ENCODE data around the gene TECPR1.

The TECPR1 gene

GRCh38 chr7:98280296-98280695, 28.3 kb upstream of the TECPR1 start:
- peaks cover 18% of the 10 kb centered on the region; the same call in 1 of the 2 replicates for H3K4me1 ChIP-seq (ENCODE audit: insufficient read depth, low read length)
- H3K9ac ChIP-seq (ENCODE audit: low read depth, low read length) = peak overlapping the region; percentile 96
- H3K36me3 ChIP-seq (ENCODE audit: insufficient read depth, low read length) = peaks cover 4% of the 10 kb centered on the region; the same call in 1 of the 2 replicates
- no peaks in the 10 kb centered on the region for H3K9me3 ChIP-seq (ENCODE audit: control insufficient read depth, insufficient read depth, low read length)

GRCh38 chr7:98278936-98279335, 26.9 kb upstream of the TECPR1 start:
- no peaks in the 10 kb centered on the region for H3K9me3 ChIP-seq (ENCODE audit: control insufficient read depth, insufficient read depth, low read length)
- H3K9ac ChIP-seq (ENCODE audit: low read depth, low read length) = no peak overlapping the region
- peaks cover 4% of the 10 kb centered on the region; the same call in 1 of the 2 replicates for H3K36me3 ChIP-seq (ENCODE audit: insufficient read depth, low read length)
- H3K4me1 ChIP-seq (ENCODE audit: insufficient read depth, low read length) = peaks cover 13% of the 10 kb centered on the region; the same call in 1 of the 2 replicates

- H3K9me3 ChIP-seq (ENCODE audit: control insufficient read depth, insufficient read depth, low read length) = no peaks in the 10 kb centered on the region
Observed at GRCh38 chr7:98278408-98278807, 26.4 kb upstream of the TECPR1 start.

GRCh38 chr7:98276241-98276761, 24.3 kb upstream of the TECPR1 start:
- Histone ChIP-seq H3K4me1 (ENCODE audit: insufficient read depth, low read length) (no peaks in the 10 kb centered on the region), H3K36me3 (ENCODE audit: insufficient read depth, low read length) (no peaks in the 10 kb centered on the region), H3K9ac (ENCODE audit: low read depth, low read length) (no peak overlapping the region)

More at GRCh38 chr7:98278408-98278807, 26.4 kb upstream of the TECPR1 start:
- Histone ChIP-seq H3K9ac (ENCODE audit: low read depth, low read length) (no peak overlapping the region), H3K4me1 (ENCODE audit: insufficient read depth, low read length) (peaks cover 9% of the 10 kb centered on the region; the same call in 1 of the 2 replicates), H3K36me3 (ENCODE audit: insufficient read depth, low read length) (0 out of 2 replicates have a peak, but pooled peaks cover 4% of the 10 kb centered on the region)

GRCh38 chr7:98267303-98267702, 15.3 kb upstream of the TECPR1 start:
- Histone ChIP-seq H3K4me1 (ENCODE audit: insufficient read depth, low read length) (peaks cover 3% of the 10 kb centered on the region; the same call in 1 of the 2 replicates), H3K36me3 (ENCODE audit: insufficient read depth, low read length) (no peaks in the 10 kb centered on the region), H3K9me3 (ENCODE audit: control insufficient read depth, insufficient read depth, low read length) (no peaks in the 10 kb centered on the region), H3K9ac (ENCODE audit: low read depth, low read length) (no peak overlapping the region)

More at GRCh38 chr7:98276241-98276761, 24.3 kb upstream of the TECPR1 start:
- no peaks in the 10 kb centered on the region for H3K9me3 ChIP-seq (ENCODE audit: control insufficient read depth, insufficient read depth, low read length)

- Histone ChIP-seq H3K4me1 (ENCODE audit: insufficient read depth, low read length) (peaks cover 3% of the 10 kb centered on the region; the same call in 1 of the 2 replicates), H3K9me3 (ENCODE audit: control insufficient read depth, insufficient read depth, low read length) (no peaks in the 10 kb centered on the region), H3K36me3 (ENCODE audit: insufficient read depth, low read length) (no peaks in the 10 kb centered on the region), H3K9ac (ENCODE audit: low read depth, low read length) (no peak overlapping the region)
Observed at GRCh38 chr7:98266840-98267239, 14.8 kb upstream of the TECPR1 start.

GRCh38 chr7:98265841-98266271, 13.8 kb upstream of the TECPR1 start:
- H3K9ac ChIP-seq (ENCODE audit: low read depth, low read length) = no peak overlapping the region
- H3K36me3 ChIP-seq (ENCODE audit: insufficient read depth, low read length) = no peaks in the 10 kb centered on the region
- peaks cover 3% of the 10 kb centered on the region; the same call in 1 of the 2 replicates for H3K4me1 ChIP-seq (ENCODE audit: insufficient read depth, low read length)
- no peaks in the 10 kb centered on the region for H3K9me3 ChIP-seq (ENCODE audit: control insufficient read depth, insufficient read depth, low read length)

- 0 out of 2 replicates have a peak, but pooled peaks cover 3% of the 10 kb centered on the region for H3K36me3 ChIP-seq (ENCODE audit: insufficient read depth, low read length)
- no peaks in the 10 kb centered on the region for H3K4me1 ChIP-seq (ENCODE audit: insufficient read depth, low read length)
- H3K9ac ChIP-seq (ENCODE audit: low read depth, low read length) = no peak overlapping the region
- H3K9me3 ChIP-seq (ENCODE audit: control insufficient read depth, insufficient read depth, low read length) = no peaks in the 10 kb centered on the region
Observed at GRCh38 chr7:98257701-98258100, 5.7 kb upstream of the TECPR1 start.

GRCh38 chr7:98256431-98256830, 4.4 kb upstream of the TECPR1 start:
- H3K4me1 ChIP-seq (ENCODE audit: insufficient read depth, low read length) = no peaks in the 10 kb centered on the region
- H3K36me3 ChIP-seq (ENCODE audit: insufficient read depth, low read length) = 0 out of 2 replicates have a peak, but pooled peaks cover 3% of the 10 kb centered on the region
- no peaks in the 10 kb centered on the region for H3K9me3 ChIP-seq (ENCODE audit: control insufficient read depth, insufficient read depth, low read length)
- H3K9ac ChIP-seq (ENCODE audit: low read depth, low read length) = no peak overlapping the region

GRCh38 chr7:98254951-98255610, 3.0 kb upstream of the TECPR1 start:
- H3K36me3 ChIP-seq (ENCODE audit: insufficient read depth, low read length) = no peaks in the 10 kb centered on the region

GRCh38 chr7:98254516-98254915, 2.5 kb upstream of the TECPR1 start:
- H3K36me3 ChIP-seq (ENCODE audit: insufficient read depth, low read length) = no peaks in the 10 kb centered on the region
- H3K9ac ChIP-seq (ENCODE audit: low read depth, low read length) = no peak overlapping the region
- H3K9me3 ChIP-seq (ENCODE audit: control insufficient read depth, insufficient read depth, low read length) = no peaks in the 10 kb centered on the region
- H3K4me1 ChIP-seq (ENCODE audit: insufficient read depth, low read length) = no peaks in the 10 kb centered on the region; the same call in 1 of the 2 replicates

More at GRCh38 chr7:98254951-98255610, 3.0 kb upstream of the TECPR1 start:
- Histone ChIP-seq H3K4me1 (ENCODE audit: insufficient read depth, low read length) (no peaks in the 10 kb centered on the region; the same call in 1 of the 2 replicates), H3K9me3 (ENCODE audit: control insufficient read depth, insufficient read depth, low read length) (no peaks in the 10 kb centered on the region), H3K9ac (ENCODE audit: low read depth, low read length) (no peak overlapping the region)

GRCh38 chr7:98252425-98253054, 508 bp upstream of the TECPR1 start:
- Histone ChIP-seq H3K36me3 (ENCODE audit: insufficient read depth, low read length) (no peaks in the 10 kb centered on the region), H3K9me3 (ENCODE audit: control insufficient read depth, insufficient read depth, low read length) (no peaks in the 10 kb centered on the region), H3K4me1 (ENCODE audit: insufficient read depth, low read length) (peaks cover 6% of the 10 kb centered on the region; the same call in 1 of the 2 replicates), H3K9ac (ENCODE audit: low read depth, low read length) (peak overlapping the region; percentile 88; the same call in 1 of the 2 replicates)

GRCh38 chr7:98251231-98251600, 816 bp downstream of the TECPR1 start:
- H3K9me3 ChIP-seq (ENCODE audit: control insufficient read depth, insufficient read depth, low read length) = no peaks in the 10 kb centered on the region
- peak overlapping the region; percentile 88; the same call in 1 of the 2 replicates for H3K9ac ChIP-seq (ENCODE audit: low read depth, low read length)
- H3K36me3 ChIP-seq (ENCODE audit: insufficient read depth, low read length) = no peaks in the 10 kb centered on the region
- peaks cover 6% of the 10 kb centered on the region; the same call in 1 of the 2 replicates for H3K4me1 ChIP-seq (ENCODE audit: insufficient read depth, low read length)

GRCh38 chr7:98250789-98251188, 1.2 kb downstream of the TECPR1 start:
- H3K9me3 ChIP-seq (ENCODE audit: control insufficient read depth, insufficient read depth, low read length) = no peaks in the 10 kb centered on the region
- H3K9ac ChIP-seq (ENCODE audit: low read depth, low read length) = peak overlapping the region; percentile 88; the same call in 1 of the 2 replicates
- H3K4me1 ChIP-seq (ENCODE audit: insufficient read depth, low read length) = peaks cover 6% of the 10 kb centered on the region; the same call in 1 of the 2 replicates
- H3K36me3 ChIP-seq (ENCODE audit: insufficient read depth, low read length) = no peaks in the 10 kb centered on the region

All from ES-I3 (cell line).